Esophagus muscularis mucosa (tissue), 3 donors: ENCODE data around the gene SIGLEC9.

Experiments used
- CTCF ChIP-seq, 3 experiments: fragments of 200-600 bp in 2 of 3; fragments of 450-650 bp in 1 of 3; sonication (generic) in 2 of 3; IDR thresholded peaks; one replicate each; pipeline ENCODE4 v1.5.1; 2017 to 2019; ENCODE audit warnings: antibody characterized with exemption in 3 of 3, mild to moderate bottlenecking in 2 of 3, moderate library complexity in 1 of 3
- POLR2A ChIP-seq: fragments of 450-650 bp; IDR thresholded peaks from one replicate; pipeline ENCODE4 v1.6.1; 2017; ENCODE audit warnings: antibody characterized with exemption, moderate library complexity, mild to moderate bottlenecking, low read depth

GRCh38 chr19:51097166-51097738 lies 27.5 kb upstream of the SIGLEC9 start:
- TF ChIP-seq CTCF (IDR thresholded peaks at IDR 0.05): peak; percentile 37 to 68 (median 40)
- TF ChIP-seq POLR2A: no peak
